HepG2 (cell line): ENCODE results near the gene ALPI.
A peak's percentile ranks its signal among the peaks of the same experiment; 100 is the strongest.

ENCODE experiments used
- ATF1 ChIP-seq: IDR thresholded peaks from 2 replicates; pipeline ENCODE4 v1.6.1; 2016; ENCODE audit warnings: mild to moderate bottlenecking, control low read depth
- ELF1 ChIP-seq: sonication (generic); formaldehyde crosslinking; IDR thresholded peaks from 2 replicates; pipeline ENCODE4 v1.4.0; 2020; ENCODE audit warnings: missing genetic modification reagents
- MXI1 ChIP-seq: IDR thresholded peaks from 3 replicates; pipeline ENCODE4 v1.6.1; 2012; ENCODE audit warnings: low read depth, low read length, inconsistent platforms, borderline replicate concordance
- NFYB ChIP-seq: sonication (generic); formaldehyde crosslinking; IDR thresholded peaks from 2 replicates; pipeline ENCODE4 v1.4.0; 2020; ENCODE audit warnings: missing genetic modification reagents
- SMARCE1 ChIP-seq: fragments of 450-650 bp; IDR thresholded peaks from 2 replicates; pipeline ENCODE4 v1.6.1; 2017; ENCODE audit warnings: borderline replicate concordance
- SRF ChIP-seq: IDR thresholded peaks from 2 replicates; pipeline ENCODE4 v1.6.1; 2011; ENCODE audit warnings: mild to moderate bottlenecking, low read depth, low read length, moderate library complexity
- ZNF263 ChIP-seq: sonication (generic); formaldehyde crosslinking; IDR thresholded peaks from 2 replicates; pipeline ENCODE4 v1.4.0; 2020; ENCODE audit warnings: missing genetic modification reagents
- ZSCAN29 ChIP-seq: sonication (generic); formaldehyde crosslinking; conservative IDR thresholded peaks from 2 replicates; pipeline ENCODE4 v1.4.0; 2020; ENCODE audit warnings: mild to moderate bottlenecking, missing genetic modification reagents
- TF ChIP-seq, protein P1 (sequence below): conservative IDR thresholded peaks from 2 replicates; pipeline ENCODE4 v1.6.1; 2018; ENCODE audit warnings: missing genetic modification reagents
- TF ChIP-seq, protein P2 (sequence below): sonication (generic); formaldehyde crosslinking; conservative IDR thresholded peaks from 2 replicates; pipeline ENCODE4 v1.4.0; 2020; ENCODE audit warnings: missing genetic modification reagents
- TF ChIP-seq, protein P3 (sequence below): sonication (generic); formaldehyde crosslinking; IDR thresholded peaks from 2 replicates; pipeline ENCODE4 v1.5.0; 2020; ENCODE audit warnings: mild to moderate bottlenecking, missing genetic modification reagents, moderate library complexity

DNA sequence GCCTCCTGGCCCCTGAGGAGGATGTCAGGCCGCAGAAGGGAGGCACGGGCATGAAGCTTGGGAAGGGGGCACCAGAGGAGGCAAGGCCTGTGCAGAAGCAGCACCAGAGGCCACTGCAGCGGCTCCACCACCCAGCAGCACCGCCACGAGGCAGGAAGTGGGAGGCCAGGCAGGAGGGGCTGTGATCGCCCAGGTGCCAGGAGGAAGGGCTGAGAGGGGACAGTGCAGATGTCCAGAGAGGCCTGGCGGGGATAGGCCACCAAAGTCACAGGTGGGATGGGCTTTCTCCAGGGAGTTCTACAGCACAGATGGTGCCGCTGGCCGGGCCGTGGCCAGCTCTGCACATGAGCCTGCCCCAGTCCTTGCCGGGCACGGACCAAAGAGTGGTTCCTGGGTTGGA, 6.0 kb upstream of the ALPI start:
- TF ChIP-seq ELF1 = peak; percentile 49; the same call in 1 of the 2 replicates
- no peak for TF ChIP-seq SMARCE1
- no peak for TF ChIP-seq ZSCAN29
- TF ChIP-seq, protein P1, sequence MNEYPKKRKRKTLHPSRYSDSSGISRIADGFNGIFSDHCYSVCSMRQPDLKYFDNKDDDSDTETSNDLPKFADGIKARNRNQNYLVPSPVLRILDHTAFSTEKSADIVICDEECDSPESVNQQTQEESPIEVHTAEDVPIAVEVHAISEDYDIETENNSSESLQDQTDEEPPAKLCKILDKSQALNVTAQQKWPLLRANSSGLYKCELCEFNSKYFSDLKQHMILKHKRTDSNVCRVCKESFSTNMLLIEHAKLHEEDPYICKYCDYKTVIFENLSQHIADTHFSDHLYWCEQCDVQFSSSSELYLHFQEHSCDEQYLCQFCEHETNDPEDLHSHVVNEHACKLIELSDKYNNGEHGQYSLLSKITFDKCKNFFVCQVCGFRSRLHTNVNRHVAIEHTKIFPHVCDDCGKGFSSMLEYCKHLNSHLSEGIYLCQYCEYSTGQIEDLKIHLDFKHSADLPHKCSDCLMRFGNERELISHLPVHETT (CRISPR knock-in tag) = no peak
- TF ChIP-seq, protein P2, sequence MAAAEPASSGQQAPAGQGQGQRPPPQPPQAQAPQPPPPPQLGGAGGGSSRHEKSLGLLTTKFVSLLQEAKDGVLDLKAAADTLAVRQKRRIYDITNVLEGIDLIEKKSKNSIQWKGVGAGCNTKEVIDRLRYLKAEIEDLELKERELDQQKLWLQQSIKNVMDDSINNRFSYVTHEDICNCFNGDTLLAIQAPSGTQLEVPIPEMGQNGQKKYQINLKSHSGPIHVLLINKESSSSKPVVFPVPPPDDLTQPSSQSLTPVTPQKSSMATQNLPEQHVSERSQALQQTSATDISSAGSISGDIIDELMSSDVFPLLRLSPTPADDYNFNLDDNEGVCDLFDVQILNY (CRISPR knock-in tag) = no peak
- TF ChIP-seq ATF1 (CRISPR knock-in tag) = no peak
- TF ChIP-seq SRF = no peak
- no peak for TF ChIP-seq MXI1
- TF ChIP-seq ZNF263 (CRISPR knock-in tag) = no peak
- TF ChIP-seq NFYB (CRISPR knock-in tag) = no peak
- TF ChIP-seq, protein P3, sequence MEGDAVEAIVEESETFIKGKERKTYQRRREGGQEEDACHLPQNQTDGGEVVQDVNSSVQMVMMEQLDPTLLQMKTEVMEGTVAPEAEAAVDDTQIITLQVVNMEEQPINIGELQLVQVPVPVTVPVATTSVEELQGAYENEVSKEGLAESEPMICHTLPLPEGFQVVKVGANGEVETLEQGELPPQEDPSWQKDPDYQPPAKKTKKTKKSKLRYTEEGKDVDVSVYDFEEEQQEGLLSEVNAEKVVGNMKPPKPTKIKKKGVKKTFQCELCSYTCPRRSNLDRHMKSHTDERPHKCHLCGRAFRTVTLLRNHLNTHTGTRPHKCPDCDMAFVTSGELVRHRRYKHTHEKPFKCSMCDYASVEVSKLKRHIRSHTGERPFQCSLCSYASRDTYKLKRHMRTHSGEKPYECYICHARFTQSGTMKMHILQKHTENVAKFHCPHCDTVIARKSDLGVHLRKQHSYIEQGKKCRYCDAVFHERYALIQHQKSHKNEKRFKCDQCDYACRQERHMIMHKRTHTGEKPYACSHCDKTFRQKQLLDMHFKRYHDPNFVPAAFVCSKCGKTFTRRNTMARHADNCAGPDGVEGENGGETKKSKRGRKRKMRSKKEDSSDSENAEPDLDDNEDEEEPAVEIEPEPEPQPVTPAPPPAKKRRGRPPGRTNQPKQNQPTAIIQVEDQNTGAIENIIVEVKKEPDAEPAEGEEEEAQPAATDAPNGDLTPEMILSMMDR (CRISPR knock-in tag) = peak; percentile 31
